ENCODE measurements around the gene ZNF385C. TPM values are rescaled to one million over a fixed set of nuclear protein-coding genes. Genes with fewer than 3 reads are reported as not detected.

The ZNF385C gene
- total RNA-seq, 4 donors from 2014 or later: 0.26 to 0.78 TPM; not detected in 2

DNA sequence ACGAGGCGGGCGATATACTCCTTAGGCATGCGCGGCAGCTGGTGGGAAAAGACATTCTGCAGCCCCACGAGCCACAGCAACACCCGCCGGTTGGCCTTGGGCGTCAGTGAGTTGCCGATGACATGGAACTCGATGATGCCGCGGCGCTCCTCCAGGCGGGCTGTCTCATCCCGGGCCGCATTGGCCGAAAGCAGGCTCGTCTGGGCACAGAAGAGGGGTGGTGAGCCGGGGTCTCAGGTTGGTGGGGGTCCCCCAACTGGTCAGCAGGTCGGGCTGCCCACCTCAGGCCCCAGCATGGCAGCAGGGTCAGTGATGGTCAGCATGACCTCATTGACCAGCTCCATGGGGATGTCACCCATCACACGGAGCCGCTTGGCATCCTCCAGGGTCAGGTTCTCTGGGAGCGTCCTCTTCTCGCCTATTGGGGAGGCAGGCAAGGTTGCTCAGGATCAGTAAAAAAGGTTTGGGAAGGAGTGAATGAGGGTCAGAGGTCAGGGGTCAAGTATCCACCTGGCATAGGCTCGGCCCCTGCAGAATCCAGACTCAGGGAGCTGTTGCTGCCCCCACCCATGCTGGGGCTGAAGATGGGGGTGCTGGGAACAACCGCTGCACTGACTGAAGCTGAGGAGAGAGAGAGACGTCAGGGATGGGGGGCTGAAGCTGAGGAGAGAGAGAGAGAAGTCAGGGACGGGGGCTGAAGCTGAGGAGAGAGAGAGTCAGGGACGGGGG is 19.3 kb upstream of the ZNF385C start:
- no peaks in the 10 kb centered on the region for H3K9me3 ChIP-seq
- in situ Hi-C loops (cut with MboI; ENCODE audit: low sequenced_read_pairs in 4 of 4): loop anchor here (5.0 to 10.0 kb wide), 4 partner anchors 53 to 155 kb away; partner anchors contain the start of genes CNP (in 2 of the 4) and NKIRAS2 (in 2 of the 4)
- no peaks in the 10 kb centered on the region for H3K27me3 ChIP-seq
- H3K27ac ChIP-seq: no peak overlapping the region
- H3K4me1 ChIP-seq: peaks cover 19 to 32% of the 10 kb centered on the region in 2 donors
- intact Hi-C loops (cut with DNase I; ENCODE audit: low total_unique reads): no loop called here
- no peak overlapping the region for H3K4me3 ChIP-seq
- no peak for ATAC-seq
- H3K36me3 ChIP-seq: peaks cover 0 to 20% of the 10 kb centered on the region in 2 donors
- TF ChIP-seq, protein P1, sequence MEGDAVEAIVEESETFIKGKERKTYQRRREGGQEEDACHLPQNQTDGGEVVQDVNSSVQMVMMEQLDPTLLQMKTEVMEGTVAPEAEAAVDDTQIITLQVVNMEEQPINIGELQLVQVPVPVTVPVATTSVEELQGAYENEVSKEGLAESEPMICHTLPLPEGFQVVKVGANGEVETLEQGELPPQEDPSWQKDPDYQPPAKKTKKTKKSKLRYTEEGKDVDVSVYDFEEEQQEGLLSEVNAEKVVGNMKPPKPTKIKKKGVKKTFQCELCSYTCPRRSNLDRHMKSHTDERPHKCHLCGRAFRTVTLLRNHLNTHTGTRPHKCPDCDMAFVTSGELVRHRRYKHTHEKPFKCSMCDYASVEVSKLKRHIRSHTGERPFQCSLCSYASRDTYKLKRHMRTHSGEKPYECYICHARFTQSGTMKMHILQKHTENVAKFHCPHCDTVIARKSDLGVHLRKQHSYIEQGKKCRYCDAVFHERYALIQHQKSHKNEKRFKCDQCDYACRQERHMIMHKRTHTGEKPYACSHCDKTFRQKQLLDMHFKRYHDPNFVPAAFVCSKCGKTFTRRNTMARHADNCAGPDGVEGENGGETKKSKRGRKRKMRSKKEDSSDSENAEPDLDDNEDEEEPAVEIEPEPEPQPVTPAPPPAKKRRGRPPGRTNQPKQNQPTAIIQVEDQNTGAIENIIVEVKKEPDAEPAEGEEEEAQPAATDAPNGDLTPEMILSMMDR (IDR thresholded peaks at IDR 0.05 in 4 of 5, conservative IDR thresholded peaks at IDR 0.05 in 1 of 5): no peak
- no peak for TF ChIP-seq POLR2A (IDR thresholded peaks at IDR 0.05)
- DNase-seq: no peak

DNA sequence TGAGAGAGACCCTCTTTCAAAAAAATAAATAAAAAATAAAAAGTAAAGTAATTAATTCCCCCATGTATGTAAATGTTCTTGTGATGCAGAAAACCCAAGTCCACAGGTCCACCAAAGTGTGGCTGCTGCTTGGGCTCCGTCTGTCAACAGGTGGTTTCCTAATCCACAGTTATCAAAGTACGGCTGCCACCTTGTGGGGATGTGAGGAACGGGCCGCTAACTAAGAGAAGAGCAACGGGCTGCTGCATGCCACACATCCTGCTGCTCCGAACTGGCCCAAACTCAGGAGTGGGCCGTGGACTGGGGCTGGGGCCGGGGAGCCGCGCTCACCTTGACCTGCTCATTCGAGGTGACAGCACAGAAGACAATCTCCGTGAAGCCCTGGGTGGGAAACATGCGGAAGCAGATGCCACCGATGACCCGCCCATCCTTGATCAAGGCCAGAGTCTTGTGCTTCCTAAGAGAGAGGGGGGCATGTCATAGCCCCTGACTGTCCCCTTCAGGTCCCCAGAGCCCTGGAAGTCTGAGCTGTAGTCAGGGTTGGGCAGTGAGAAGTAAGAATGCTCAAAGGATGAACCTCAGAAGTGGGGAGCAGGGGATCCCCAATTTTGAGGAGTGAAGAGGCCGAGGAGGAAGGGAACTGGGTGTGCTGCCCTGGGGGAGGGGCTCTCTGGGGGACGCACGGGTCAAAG is 18.6 kb upstream of the ZNF385C start:
- H3K4me3 ChIP-seq: no peak overlapping the region
- in situ Hi-C loops (cut with MboI; ENCODE audit: low sequenced_read_pairs in 4 of 4): loop anchor here (5.0 to 10.0 kb wide), 4 partner anchors 52 to 155 kb away; partner anchors contain the start of genes CNP (in 2 of the 4) and NKIRAS2 (in 2 of the 4)

DNA sequence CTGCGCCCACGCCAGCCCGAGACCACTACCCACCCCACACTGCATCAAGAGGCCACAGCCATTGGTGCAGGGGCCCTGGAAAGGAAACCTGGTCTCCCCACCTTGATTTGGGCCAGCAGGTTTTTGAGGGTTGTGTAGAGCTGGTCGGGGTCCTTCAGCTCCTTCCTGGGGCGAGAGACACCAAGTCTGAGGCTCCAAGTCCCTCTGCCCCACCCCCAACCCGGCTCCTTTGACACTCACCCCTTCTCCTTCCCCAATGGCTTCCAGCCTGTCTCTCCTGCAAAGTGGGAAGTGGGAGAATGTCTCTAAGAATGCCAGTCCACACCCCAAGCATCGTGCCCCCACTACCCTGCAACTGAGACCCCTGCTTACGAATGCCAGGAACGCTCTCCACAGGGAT is 15.8 kb upstream of the ZNF385C start:
- Histone ChIP-seq H3K36me3 (peaks cover 0 to 20% of the 10 kb centered on the region in 2 donors), H3K4me1 (peaks cover 15 to 16% of the 10 kb centered on the region in 2 donors), H3K9me3 (no peaks in the 10 kb centered on the region), H3K4me3 (no peak overlapping the region), H3K27ac (no peak overlapping the region), H3K27me3 (no peaks in the 10 kb centered on the region)
- in situ Hi-C loops (cut with MboI; ENCODE audit: low sequenced_read_pairs in 4 of 4): loop anchor here (5.0 to 10.0 kb wide), 4 partner anchors 49 to 149 kb away; partner anchors contain the start of genes CNP (in 2 of the 4) and NKIRAS2 (in 2 of the 4)
- TF ChIP-seq, protein P1 (IDR thresholded peaks at IDR 0.05 in 4 of 5, conservative IDR thresholded peaks at IDR 0.05 in 1 of 5): no peak
- no peak for TF ChIP-seq POLR2A (IDR thresholded peaks at IDR 0.05)
- ATAC-seq (no peak), DNase-seq (no peak)
- intact Hi-C loops (cut with DNase I; ENCODE audit: low total_unique reads): no loop called here

More for the DNA sequence above, 18.6 kb upstream of the ZNF385C start:
- no peaks in the 10 kb centered on the region for H3K9me3 ChIP-seq
- TF ChIP-seq POLR2A (IDR thresholded peaks at IDR 0.05): no peak
- TF ChIP-seq, protein P1 (IDR thresholded peaks at IDR 0.05 in 4 of 5, conservative IDR thresholded peaks at IDR 0.05 in 1 of 5): peak; percentile 82 to 87 (median 86)
- no peaks in the 10 kb centered on the region for H3K27me3 ChIP-seq
- peak; percentile 43 to 69 for ATAC-seq
- H3K4me1 ChIP-seq: peaks cover 20 to 29% of the 10 kb centered on the region in 2 donors
- H3K27ac ChIP-seq: no peak overlapping the region
- intact Hi-C loops (cut with DNase I; ENCODE audit: low total_unique reads): loop anchor here (1.0 kb wide), 2 partner anchors 50 to 92 kb away; no protein-coding TSS in a partner anchor
- DNase-seq: peak; percentile 62 to 83
- peaks cover 0 to 20% of the 10 kb centered on the region in 2 donors for H3K36me3 ChIP-seq

DNA sequence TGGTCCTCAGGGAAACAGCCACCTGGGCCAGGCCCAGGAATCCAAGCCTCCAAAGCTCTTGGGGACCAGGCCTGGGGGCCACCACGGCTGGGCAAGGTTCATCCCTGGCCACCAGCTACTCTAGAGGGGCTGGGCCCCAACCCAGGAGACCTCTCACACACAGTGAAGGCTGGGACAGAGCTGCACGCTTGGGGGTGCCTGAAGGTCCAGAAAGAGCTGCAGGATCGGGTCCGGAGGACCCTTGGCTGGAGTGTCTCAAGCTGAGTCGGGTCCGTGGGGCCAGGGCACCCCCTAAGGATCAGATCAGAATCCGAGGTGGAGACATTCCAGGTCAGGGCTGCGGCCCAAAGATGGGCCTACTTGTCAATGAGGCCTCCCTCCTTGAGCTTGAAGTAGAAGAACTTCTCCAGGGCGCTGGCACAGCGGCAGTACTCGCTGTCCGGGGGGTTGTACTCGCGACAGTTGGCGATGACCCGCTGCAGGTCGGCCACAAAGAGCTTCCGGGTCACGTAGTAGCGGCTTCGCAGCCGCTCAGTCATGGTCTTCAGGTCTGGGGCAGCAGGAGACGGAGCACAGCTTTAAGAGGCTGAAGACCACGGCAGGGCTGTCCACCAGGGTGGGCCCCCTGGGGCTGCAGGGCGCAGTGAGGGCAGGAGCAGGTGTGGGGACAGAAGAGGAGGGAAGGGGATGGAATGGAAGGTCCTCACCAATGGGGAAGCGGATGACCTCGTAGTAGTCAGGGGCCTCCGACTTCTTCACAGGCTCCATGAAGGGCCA is 15.2 kb upstream of the ZNF385C start:
- Histone ChIP-seq H3K27ac (peak overlapping the region; percentile 85 to 93 (median 87)), H3K4me1 (peaks cover 15 to 16% of the 10 kb centered on the region in 2 donors), H3K27me3 (no peaks in the 10 kb centered on the region), H3K4me3 (peak overlapping the region in 1 of 4 donors; percentile 65), H3K36me3 (peaks cover 0 to 20% of the 10 kb centered on the region in 2 donors), H3K9me3 (no peaks in the 10 kb centered on the region)
- ATAC-seq: no peak
- no peak for TF ChIP-seq POLR2A (IDR thresholded peaks at IDR 0.05)
- TF ChIP-seq, protein P1 (IDR thresholded peaks at IDR 0.05 in 4 of 5, conservative IDR thresholded peaks at IDR 0.05 in 1 of 5): no peak
- in situ Hi-C loops (cut with MboI; ENCODE audit: low sequenced_read_pairs in 4 of 4): loop anchor here (5.0 to 10.0 kb wide), 4 partner anchors 49 to 149 kb away; partner anchors contain the start of genes CNP (in 2 of the 4) and NKIRAS2 (in 2 of the 4)
- no peak for DNase-seq
- intact Hi-C loops (cut with DNase I; ENCODE audit: low total_unique reads): loop anchor here (2.0 kb wide), 1 partner anchor 147 kb away; the partner anchor contains the start of gene CNP

All from gastrocnemius medialis (tissue), 4 donors.